HG02973 (cell line): ENCODE measurements around the gene SPATA22.
"Not testable (repeated sequence)": the region's sequence is repeated elsewhere in the genome, so short reads cannot be mapped to it uniquely, and the experiment has no call there.

Source experiments
- ATAC-seq: cut with Tn5 transposase; IDR thresholded peaks from one replicate; pipeline ENCODE4 v1.9.1; 2021; ENCODE audit warnings: moderate library complexity; ENCODE audit not compliant: unreplicated experiment

SPATA22 gene

DNA sequence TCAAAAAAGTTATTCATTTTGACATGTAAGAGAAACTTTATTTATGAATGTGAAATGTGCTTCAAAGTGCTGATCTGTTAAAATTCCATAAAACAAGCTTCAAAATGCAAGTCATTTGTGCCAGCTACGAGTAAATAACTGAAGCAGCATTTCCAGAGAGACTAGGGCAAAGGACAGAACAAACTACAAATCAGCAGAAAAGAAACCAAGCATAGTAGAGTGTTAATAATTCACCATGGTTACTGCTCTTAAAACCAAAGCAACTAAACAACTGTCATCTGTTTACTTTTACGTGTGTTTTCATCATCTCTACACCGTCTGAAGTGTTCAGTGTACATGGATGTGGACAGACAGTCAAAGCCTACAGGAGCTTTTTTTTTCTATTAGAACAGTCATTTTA, 2.6 kb upstream of the SPATA22 start:
- ATAC-seq: no peak

DNA sequence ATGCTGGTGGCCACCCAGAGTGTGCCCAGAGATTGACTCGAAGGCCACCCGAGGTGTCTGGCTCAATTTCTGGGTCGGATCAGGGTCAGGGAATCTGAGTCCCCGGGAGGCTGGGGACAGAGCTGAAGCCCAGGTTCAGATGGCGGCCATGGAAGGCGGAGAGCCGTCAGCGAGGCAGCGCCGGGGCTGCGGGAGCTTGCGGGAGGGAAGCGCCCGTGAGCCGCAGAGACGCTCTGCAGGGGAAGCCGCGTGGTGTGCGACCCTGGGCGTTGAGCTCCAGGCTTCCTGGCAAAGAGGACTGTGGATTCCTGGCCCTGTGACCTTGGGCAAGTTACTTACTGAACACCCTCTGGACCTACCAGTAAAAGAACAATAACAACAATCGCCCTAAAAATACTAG, 518 bp upstream of the SPATA22 start:
- ATAC-seq: no peak

DNA sequence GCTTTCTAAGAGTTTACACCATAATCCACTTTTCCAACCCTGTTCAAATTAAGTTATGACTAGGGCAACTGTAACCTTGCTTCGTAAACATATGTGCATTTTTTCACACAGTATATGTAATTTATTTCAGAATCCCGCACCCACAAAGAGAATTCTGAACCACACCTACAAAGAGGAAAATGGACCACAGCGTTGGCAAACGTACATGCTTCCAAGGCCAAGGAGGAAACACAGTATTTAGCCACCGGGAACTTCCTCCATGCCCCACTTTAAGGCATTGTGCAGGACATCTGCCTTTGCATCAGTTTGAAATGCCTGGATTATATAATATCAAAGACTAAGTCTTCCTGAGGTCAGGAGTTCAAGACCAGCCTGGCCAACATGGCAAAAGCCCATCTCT, 2.1 kb downstream of the SPATA22 start:
- ATAC-seq: no peak

DNA sequence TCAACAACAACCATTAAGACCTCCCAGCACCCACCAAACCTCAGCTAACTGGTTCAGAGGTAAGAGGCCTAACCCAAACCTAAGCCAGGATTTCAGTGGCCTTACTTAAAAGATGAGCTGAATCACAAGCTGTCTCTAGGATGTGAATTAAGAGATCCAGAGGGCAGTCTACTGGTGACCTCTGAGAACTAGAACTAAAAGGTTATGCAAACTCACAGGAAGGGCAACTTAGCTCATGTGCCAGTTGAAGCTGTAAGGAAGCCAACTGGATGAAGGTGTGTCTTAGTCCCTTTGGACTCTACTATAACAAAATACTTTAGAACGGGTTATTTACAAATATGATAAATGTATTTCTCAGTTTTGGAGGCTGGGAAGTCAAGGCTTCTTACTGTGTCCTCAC, 5.3 kb downstream of the SPATA22 start:
- not testable (repeated sequence) for ATAC-seq

DNA sequence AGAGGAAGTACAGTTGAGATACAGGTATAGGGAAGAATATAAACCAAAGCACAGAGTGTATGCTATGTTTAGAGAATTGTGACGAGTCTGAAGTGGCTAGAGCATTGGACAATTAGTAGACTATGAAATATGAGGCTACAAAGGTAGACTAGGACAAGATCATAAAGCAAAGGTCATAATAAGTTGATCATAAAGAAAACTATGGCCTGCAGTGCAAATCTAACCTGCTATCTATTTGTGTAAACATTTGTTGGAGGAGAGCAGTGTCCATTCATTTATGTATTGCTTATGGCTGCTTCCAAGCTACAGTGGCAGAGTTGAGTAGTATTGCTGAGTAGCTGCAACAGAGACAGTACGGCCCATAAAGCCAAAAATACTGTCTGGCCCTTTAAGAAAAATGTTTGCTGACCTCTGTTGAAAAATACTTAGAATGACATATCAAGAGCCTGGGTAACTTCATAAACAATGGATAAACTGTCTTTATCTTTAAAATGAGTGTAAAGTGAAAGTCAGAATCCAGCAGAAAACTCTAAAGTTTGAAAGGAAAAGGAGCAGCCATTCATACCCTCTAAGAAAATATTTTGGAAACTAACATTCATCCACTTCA, 23.5 kb downstream of the SPATA22 start:
- no peak for ATAC-seq

DNA sequence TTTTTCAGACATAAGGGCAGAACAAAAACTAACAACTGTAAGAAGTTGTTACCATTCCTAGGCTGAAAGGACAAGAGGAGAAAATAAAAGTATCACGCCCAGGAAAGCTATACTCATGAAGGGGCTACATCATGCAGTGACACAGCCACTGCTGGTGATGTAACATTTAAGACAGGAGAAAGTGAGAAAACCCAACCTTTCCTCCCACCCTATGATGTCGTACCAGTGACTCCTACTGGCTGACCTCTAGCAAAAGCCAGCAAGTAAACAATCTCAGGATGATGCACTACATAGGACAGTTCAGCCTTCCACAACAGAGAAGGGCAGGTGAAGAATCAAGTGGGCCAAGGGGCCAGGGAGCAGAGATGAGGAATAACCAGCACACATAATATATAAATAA, 24.0 kb downstream of the SPATA22 start:
- no peak for ATAC-seq

DNA sequence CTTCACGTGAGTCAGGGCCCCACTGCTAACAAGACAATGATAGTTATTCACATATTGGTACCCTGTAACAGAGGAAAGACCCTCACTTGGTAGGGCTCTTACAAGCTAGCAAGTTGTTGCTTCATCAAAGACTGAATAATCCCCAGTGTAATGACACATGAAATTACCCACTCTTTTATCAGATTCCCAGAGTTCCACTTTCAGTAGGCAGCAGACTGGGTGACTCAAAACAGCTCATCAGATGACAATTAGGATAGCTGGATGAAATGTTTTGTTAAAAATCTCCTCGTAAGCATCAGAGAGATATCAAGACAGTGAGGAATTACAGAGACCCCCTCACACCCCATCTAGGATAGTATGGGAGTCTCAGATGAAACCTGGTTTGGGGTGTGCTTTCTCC, 31.2 kb downstream of the SPATA22 start:
- ATAC-seq: no peak

DNA sequence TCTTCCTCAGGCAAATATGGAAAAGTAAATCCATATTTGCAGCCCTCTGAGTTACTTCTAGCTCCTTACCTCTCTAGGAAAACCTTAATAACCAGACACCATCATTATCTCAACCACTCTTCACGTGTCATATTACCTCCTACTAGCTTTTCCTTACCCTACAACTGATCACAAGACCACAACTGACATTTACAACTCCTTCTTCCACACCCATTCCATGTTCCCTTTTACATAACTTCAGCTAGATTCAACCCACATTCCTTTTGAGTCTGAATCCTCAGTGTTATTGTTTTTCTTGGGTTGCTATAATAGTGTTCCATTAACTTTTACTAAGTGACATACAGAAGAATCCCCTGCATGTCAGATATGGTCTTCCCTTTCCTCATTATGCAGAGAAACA, 33.3 kb downstream of the SPATA22 start:
- ATAC-seq: no peak

DNA sequence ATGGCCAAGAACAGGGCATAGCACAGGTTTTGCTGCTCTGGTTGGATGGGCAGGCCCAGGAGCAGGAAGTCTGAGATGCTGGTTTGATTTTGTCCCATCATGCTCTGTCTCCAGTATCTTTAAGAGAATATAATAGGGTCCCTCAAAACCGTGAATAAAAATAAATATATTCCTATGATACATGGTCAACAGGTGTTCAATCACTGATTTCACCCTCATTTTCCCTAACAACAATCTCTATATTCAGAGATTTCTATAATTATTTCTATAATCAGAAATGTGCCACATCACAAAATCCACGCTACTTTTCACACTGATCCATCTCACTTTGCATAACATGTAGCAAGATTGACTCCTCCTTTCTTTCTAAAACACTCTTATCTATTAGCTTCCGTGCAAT, 37.9 kb downstream of the SPATA22 start, which contains the start of gene OR1E2:
Gene OR1E2, minus strand, starts transcription at position 101 of the 400 bp plus-strand sequence. Its CDS starts 0 bp downstream, at position 101.
- ATAC-seq: no peak

DNA sequence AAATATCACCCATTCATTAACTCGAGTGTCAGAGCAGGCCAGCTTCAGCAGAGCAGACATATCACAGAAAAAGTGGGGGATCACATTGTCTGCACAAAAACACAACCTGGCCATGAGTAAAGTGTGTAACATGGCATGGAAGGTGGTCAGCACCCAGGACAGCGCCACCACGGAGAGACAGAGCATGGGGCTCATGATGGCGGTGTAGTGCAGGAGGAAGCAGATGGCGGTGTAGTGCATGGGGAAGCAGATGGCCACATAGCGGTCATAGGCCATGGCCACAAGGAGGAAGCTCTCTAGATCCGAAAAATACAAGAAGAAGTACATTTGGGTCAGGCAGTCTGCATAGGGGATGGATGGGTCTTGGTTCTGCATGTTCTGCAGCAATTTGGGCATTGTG, 38.4 kb downstream of the SPATA22 start:
- ATAC-seq: not testable (repeated sequence)

DNA sequence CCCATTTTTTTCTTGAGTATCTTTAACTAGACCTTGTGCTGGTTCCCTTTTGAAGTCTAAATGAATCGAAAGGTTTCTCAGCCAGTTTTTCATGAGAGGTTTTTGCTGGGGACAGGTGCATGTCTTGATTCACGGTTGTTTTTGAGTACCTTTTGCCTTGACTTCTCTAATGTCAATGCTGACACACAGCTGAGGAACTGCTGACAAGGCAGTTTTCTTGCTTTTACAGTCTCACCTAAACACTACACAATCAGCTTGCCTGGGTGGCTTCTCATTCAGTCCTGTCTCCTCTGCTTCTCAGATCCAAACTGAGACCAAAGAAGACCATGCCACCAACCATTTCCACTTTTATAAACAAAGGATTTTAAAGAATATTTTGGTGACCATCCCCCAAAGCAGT, 53.4 kb downstream of the SPATA22 start:
- no peak for ATAC-seq

DNA sequence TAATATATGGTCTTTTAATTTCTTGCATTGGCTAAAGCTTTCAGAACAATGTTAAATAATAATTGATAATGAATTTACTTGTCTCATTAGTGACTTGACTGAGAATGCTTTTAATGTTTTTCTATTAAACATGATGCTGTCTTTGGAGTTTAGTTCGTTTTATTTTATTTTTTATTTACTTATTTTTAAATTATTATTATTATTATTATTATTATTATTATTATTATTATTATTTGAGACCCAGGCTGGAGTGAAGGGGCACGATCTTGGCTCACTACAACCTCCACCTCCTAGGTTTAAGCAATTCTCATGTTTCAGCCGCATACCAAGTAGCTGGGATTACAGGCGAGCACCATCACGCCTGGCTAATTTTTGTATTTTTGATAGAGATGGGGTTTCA, 56.0 kb downstream of the SPATA22 start:
- ATAC-seq: no peak

DNA sequence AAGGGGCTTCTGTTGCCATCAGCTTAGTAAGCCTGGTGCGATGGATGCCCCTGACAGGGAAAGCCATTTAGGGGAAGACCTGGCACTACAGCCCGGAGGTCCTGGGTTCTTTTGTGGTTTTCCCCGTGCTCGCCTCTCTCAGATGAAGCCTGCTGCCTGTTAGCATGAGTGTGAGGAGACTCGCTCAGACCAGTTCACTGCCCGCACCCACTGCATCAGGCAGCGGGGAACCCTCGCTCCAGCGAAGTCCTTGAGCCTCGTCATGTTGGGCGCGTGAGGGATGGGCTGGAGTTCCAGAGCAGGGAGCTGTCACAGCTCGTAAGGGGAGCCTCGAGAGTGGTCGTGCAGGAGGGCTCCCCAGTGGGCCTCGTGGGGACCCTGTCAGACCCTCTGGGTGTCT, 59.4 kb downstream of the SPATA22 start:
- ATAC-seq: not testable (repeated sequence)

DNA sequence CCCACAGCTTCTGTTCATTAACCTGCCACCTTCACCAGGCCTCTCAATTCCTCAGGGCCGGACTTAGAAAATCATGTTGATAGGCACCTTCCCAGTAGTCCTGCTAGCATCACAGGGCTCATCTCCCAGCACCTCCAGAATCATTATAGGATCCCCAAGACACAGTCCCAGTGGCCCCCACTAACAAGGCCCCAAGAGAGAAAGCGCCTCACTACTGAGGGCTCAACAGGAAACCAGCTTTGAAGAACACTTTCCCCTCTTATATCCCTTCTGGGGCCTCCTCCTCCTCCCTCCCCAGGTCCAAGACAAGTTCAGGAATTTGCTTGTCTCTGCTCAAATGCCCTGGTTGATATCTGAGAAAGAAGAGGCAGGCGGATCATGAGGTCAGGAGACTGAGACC, 60.5 kb downstream of the SPATA22 start, which contains the start of gene OR3A3:
Gene OR3A3, plus strand, starts transcription at position 301 of the 400 bp plus-strand sequence.
- no peak for ATAC-seq

DNA sequence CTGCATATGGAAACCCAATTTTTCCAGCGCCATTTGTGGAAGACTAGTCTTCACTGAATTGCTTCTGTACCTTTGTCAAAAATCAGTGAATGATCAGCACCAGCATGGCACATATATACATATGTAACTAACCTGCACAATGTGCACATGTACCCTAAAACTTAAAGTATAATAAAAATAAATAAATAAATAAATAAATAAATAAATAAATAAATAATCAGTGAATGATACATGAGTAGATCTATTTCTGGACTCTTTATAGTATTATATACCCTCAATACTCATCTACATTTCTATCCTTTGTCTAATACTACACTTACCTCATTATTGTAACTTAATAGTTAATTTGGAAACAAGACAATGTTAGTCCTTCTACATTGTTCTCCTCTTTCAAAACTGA, 67.8 kb downstream of the SPATA22 start:
- not testable (repeated sequence) for ATAC-seq

DNA sequence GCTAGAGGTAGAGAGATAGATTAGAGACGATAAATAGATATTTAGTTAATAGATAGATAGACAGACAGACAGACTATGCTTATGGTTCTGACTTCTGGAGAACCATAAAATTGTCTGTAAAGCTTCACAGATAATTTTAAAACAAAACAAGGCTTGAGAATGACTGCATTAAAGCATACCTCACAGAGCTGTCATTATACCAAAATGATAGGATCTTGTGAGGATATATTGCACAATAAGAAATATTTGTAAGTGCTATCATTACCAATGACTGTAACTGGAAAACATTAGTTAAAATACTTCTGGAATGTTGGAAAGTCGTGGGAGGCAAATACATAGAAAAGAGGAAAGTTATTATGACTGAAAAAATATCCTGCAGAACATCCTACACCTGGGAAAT, 69.8 kb downstream of the SPATA22 start:
- ATAC-seq: no peak

DNA sequence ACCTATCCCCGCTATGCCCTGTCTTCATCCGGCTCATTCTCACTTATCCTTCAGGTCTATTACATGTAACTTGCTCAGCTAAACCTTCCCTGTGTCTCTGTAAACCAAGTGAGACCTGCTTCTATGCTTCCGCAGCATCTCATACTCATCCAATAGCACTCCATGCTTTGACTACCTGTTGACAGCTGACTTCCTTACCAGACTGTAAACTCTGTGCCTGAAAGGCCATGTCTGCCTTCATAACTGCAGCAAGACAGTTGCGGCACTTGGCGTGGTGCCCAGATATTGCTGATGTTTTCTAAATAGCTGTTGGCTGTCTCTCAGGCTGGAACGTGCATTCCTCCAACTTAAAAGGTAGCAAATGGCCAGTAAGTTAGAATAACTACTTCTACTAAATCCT, 71.6 kb downstream of the SPATA22 start:
- ATAC-seq: no peak

DNA sequence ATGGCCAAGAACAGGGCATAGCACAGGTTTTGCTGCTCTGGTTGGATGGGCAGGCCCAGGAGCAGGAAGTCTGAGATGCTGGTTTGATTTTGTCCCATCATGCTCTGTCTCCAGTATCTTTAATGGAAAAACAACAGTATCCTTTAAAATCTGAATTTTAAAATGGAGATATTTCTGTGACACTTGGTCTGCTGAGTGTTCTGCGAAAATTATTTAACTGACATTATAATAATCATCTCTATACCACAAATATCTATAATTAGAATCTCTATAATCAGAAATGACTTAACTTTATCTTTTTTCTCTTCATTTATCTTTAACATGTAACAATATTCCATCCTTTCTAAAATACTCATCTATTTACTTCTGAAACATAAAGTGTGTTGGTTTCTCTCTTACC, 73.3 kb downstream of the SPATA22 start, which contains the start of gene OR1E1:
Gene OR1E1, minus strand, starts transcription at position 101 of the 400 bp plus-strand sequence. Its CDS starts 0 bp downstream, at position 101.
- ATAC-seq: no peak

DNA sequence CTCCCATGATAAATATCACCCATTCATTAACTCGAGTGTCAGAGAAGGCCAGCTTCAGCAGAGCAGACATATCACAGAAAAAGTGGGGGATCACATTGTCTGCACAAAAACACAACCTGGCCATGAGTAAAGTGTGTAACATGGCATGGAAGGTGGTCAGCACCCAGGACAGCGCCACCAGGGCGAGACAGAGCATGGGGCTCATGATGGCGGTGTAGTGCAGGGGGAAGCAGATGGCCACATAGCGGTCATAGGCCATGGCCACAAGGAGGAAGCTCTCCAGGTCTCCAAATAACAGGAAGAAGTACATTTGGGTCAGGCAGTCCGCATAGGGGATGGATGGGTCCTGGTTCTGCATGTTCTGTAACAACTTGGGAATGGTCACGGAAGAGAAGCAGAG, 73.8 kb downstream of the SPATA22 start:
- not testable (repeated sequence) for ATAC-seq
